ENCODE data around the gene FGF19. TPM values are rescaled to one million over a fixed set of nuclear protein-coding genes. Genes with fewer than 3 reads are reported as not detected.

Gene FGF19
- total and polyA plus RNA-seq, 9 of the 15 experiments (the other 6 are each of a cell fraction or from before 2014, with no cell fraction given), result 0.11 TPM; not detected in 8

GRCh38 chr11:69674886-69675714 lies 28.7 kb downstream of the FGF19 start, which contains the start of gene LTO1 (continued):
- TF ChIP-seq EGR1 (conservative IDR thresholded peaks at IDR 0.05) (no peak), NFXL1 (CRISPR knock-in tag; IDR thresholded peaks at IDR 0.05) (no peak), MEIS2 (IDR thresholded peaks at IDR 0.05; ENCODE audit: partially characterized antibody) (peak; percentile 87), ZNF609 (CRISPR knock-in tag; IDR thresholded peaks at IDR 0.05; ENCODE audit: borderline replicate concordance) (0 out of 2 replicates have a peak, but pooled peaks have one; percentile 64), SMAD4 (CRISPR knock-in tag; conservative IDR thresholded peaks at IDR 0.05) (no peak), MNT (conservative IDR thresholded peaks at IDR 0.05) (peak; percentile 62 to 87), ARID3B (CRISPR knock-in tag; IDR thresholded peaks at IDR 0.05; ENCODE audit: borderline replicate concordance) (no peak), RBM17 (IDR thresholded peaks at IDR 0.05; ENCODE audit: borderline replicate concordance, low read depth, low read length) (no peak), NEUROD1 (IDR thresholded peaks at IDR 0.05; ENCODE audit: borderline replicate concordance, low read depth, low read length, partially characterized antibody) (peak; percentile 59), DIDO1 (tag; IDR thresholded peaks at IDR 0.05; ENCODE audit: low read depth) (peak; percentile 80), GABPA (tag; conservative IDR thresholded peaks at IDR 0.05; ENCODE audit: low read depth) (peak; percentile 90), ATF6 (CRISPR knock-in tag; IDR thresholded peaks at IDR 0.05) (peak; percentile 44; the same call in 1 of the 2 replicates), FOXK2 (conservative IDR thresholded peaks at IDR 0.05 in 1 of 2, IDR thresholded peaks at IDR 0.05 in 1 of 2; ENCODE audit: low read depth in 2 of 2) (peak in 1 of 2 experiments; percentile 25; a peak in 1 of 4 replicates), FOXA3 (CRISPR knock-in tag; conservative IDR thresholded peaks at IDR 0.05 in 1 of 2, IDR thresholded peaks at IDR 0.05 in 1 of 2) (peak in 1 of 2 experiments; percentile 13; a peak in 1 of 4 replicates), PML (IDR thresholded peaks at IDR 0.05; ENCODE audit: low read length) (peak; percentile 70), ZNF282 (CRISPR knock-in tag; IDR thresholded peaks at IDR 0.05) (0 out of 2 replicates have a peak, but pooled peaks have one; percentile 13)
